DOHH2 (cell line): ENCODE results near the gene YES1.

ENCODE experiments used
- EZH2phosphoT487 ChIP-seq: fragments of 200-600 bp; sonication (generic); IDR thresholded peaks from 2 replicates; pipeline ENCODE4 v1.6.1; 2017; ENCODE audit warnings: borderline replicate concordance, mild to moderate bottlenecking, antibody characterized with exemption, low read length, moderate library complexity, mixed read lengths
- TF ChIP-seq, protein P1 (sequence below): fragments of 200-600 bp; sonication (generic); IDR thresholded peaks from one replicate; pipeline ENCODE4 v1.5.1; 2014; ENCODE audit warnings: antibody characterized with exemption, mild to moderate bottlenecking, low read depth, low read length; ENCODE audit not compliant: poor library complexity, severe bottlenecking

DNA sequence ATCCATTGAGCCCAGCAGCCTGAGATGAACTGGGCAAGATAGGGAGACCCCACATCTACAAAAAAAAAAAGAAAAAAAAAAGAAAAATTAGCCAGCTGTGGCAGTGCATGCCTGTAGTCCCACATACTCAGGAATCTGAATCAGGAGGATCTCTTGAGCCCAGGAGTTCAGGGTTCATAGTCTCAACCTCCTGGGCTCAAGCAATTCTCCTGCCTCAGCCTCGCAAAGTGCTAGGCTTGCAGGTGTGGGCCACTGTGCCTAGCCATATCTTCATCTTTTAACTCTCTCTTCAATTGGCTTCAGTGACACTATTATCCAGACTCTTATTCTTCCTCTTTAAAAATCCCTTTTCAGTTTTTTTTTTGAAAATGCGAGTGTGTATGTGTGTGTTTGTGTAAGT is 28.5 kb upstream of the YES1 start:
- TF ChIP-seq EZH2phosphoT487 = no peak
- TF ChIP-seq, protein P1, sequence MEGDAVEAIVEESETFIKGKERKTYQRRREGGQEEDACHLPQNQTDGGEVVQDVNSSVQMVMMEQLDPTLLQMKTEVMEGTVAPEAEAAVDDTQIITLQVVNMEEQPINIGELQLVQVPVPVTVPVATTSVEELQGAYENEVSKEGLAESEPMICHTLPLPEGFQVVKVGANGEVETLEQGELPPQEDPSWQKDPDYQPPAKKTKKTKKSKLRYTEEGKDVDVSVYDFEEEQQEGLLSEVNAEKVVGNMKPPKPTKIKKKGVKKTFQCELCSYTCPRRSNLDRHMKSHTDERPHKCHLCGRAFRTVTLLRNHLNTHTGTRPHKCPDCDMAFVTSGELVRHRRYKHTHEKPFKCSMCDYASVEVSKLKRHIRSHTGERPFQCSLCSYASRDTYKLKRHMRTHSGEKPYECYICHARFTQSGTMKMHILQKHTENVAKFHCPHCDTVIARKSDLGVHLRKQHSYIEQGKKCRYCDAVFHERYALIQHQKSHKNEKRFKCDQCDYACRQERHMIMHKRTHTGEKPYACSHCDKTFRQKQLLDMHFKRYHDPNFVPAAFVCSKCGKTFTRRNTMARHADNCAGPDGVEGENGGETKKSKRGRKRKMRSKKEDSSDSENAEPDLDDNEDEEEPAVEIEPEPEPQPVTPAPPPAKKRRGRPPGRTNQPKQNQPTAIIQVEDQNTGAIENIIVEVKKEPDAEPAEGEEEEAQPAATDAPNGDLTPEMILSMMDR = no peak
